Stimulated activated CD4-positive, alpha-beta T cell treated with anti-CD3 and anti-CD28 coated beads, Interleukin-4, amount 100 ng/mL, for 48 hours (primary cell): ENCODE results near the gene CEP126.
"Not testable (repeated sequence)": the region's sequence is repeated elsewhere in the genome, so short reads cannot be mapped to it uniquely, and the experiment has no call there.

Experiments
- DNase-seq, 2 donors: peaks; one replicate each; pipeline ENCODE4 v3.0.0-alpha.2; 2020; ENCODE audit warnings: low read depth in 2 of 2

Gene CEP126

DNA sequence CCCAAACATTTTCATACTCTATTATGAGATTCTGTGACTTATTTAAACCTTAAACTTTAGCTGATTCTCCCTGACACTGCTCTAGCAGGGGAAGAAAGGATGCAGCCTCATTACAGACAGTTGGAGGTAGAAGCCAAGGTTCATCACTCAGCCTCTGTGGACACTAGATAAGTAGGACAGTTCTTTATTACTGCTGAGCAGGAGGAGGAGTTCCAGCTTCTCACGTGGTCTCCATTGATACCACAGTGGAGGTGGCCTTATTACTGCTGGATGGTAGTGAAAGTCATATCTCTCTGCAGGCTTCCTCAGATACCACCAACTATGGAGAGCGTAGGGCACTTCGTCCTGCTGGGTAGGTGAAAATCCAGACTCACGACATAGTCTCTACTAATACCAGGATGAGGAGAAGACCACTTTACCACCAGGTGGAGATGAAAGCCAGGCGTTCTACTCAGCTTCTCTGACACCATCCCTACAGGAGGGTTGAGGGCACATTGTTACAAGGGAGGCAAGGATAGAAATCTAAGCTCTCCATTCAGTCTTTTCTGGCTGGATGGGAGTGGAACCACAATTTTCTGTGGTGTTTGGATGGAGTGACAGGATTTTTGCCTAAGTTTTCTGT is 14.6 kb downstream of the CEP126 start:
- no peak for DNase-seq

GRCh38 chr11:101931692-101932091 is 16.9 kb downstream of the CEP126 start:
- DNase-seq = no peak

- no peak for DNase-seq
Observed at GRCh38 chr11:101940901-101941520, 26.2 kb downstream of the CEP126 start.

DNA sequence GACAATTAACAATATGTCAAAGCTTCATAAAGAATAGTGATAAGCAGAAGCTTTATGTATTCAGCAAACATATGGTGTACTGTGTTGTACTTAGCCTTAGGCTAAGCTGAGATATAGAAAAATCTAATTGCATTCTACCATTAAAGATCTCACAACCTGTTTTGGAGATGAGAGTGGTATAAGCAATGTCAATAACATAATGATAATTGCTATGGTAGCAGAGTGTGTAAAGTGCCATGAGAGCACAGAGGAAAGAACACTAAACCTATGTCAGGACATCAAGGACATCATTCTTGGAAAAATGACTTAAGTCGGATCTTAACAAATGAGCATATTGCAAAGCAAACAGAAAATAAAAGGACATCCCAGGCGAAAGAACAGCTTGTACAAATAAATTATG is 30.1 kb downstream of the CEP126 start:
- no peak for DNase-seq

GRCh38 chr11:101945448-101945847 is 30.6 kb downstream of the CEP126 start:
- no peak for DNase-seq

- DNase-seq = no peak
Observed at GRCh38 chr11:101949680-101950220, 34.9 kb downstream of the CEP126 start.

GRCh38 chr11:101955278-101955677 is 40.5 kb downstream of the CEP126 start:
- no peak for DNase-seq

GRCh38 chr11:101955701-101956100 is 40.9 kb downstream of the CEP126 start:
- DNase-seq = no peak

DNA sequence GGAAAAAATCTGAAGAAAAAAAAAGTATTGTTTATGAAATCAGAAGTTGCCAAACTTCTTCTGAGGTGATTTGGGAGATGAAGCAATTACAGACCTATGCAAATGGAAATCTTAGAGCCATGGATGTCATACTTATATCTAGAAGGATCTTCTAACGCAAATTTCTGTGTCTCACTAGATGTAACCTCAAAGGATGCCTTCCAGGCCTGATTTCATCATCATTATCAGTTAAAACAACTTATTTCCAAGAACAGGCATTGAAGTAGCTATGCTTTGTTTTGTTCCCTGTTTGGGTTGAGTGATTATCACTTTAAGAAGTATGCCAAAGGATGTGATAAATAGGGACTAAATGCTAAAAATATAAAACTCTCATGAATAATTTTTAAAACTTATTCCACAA is 45.4 kb downstream of the CEP126 start:
- DNase-seq = no peak

DNA sequence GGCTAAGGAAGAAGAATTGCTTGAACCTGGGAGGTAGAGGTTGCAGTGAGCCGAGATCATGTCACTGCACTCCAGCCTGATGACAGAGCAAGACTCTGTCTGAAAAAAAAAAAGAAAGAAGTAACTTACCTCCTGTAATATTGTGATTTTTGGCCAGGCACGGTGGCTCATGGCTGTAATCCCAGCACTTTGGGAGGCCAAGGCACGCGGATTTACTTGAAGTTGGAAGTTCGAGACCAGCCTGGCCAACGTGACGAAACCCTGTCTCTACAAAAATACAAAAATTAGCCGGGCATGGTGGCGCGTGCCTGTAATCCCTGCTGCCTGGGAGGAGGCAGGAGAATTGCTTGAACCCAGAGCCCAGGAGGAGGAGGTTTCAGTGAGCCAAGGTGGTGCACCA is 49.4 kb downstream of the CEP126 start:
- DNase-seq = not testable (repeated sequence)

- DNase-seq = no peak
Observed at GRCh38 chr11:101974255-101974654, 59.4 kb downstream of the CEP126 start.

GRCh38 chr11:101974771-101975170 is 60.0 kb downstream of the CEP126 start:
- no peak for DNase-seq

DNA sequence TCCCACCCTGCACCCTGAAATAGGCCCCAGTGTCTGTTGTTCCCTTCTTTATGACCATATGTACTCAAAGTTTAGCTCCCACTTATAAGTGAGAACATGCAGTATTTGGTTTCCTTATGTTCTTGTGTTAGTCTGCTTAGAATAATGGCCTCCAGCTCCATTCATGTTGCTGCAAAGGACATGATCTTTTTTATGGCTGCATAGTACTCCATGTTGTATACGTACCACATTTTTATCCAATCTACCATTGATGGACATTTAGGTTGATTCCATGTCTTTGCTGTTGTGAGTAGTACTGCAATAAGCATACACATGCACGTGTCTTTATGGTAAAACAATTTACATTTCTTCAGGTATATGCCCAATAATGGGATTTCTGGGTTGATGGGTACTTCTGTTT is 60.9 kb downstream of the CEP126 start:
- DNase-seq = no peak

DNA sequence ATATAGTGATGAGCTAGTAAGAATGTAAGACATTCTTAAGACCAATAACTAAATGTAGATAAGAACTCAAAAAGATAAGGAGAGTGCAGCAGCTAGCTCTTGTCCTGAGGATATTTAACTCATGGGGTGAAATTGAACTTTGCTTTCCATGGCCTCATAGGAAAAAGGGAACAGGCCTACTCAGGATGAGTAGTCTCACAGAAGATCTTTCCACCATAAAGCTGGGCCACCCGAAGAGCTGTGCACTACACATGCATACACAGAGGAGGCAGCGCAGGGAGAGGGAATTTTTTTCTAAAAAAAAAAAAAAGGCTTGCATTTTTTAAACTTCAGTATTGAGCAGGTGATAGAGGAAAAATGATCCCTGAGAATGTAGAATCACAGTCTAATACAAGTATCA is 72.6 kb downstream of the CEP126 start:
- no peak for DNase-seq

DNA sequence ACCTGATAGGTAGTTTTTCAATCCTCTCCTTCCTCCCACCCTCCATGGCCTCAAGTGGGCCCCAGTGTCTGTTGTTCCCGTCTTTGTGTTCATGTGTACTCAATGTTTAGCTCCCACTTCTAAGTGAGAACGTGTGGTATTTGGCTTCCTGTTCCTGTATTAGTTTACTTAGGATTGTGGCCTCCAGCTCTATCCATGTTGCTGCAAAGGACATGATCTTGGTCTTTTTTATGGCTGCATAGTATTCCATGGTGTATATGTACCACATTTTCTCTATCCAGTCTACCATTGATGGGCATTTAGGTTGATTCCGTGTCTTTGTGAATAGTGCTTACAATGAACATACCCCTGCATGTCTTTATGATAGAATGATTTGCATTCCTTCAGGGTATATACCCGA is 78.4 kb downstream of the CEP126 start:
- no peak for DNase-seq

DNA sequence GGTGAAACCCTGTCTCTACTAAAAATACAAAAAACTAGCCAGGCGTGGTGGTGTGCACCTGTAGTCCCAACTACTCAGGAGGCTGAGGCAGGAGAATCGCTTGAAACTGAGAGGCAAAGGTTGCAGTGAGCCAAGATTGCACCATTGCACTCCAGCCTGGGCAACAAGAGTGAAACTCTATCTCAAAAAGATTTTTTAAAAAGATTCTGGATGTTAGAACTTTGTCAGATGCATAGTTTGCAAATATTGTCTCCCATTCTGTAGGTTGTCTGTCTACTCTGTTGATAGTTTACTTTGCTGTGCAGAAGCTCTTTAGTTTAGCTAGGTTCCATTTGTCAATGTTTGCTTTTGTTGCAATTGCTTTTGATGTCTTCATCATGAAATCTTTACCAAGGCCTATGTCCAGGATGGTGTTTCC is 79.3 kb downstream of the CEP126 start:
- not testable (repeated sequence) for DNase-seq

GRCh38 chr11:101996111-101996510 is 81.3 kb downstream of the CEP126 start:
- no peak for DNase-seq

DNA sequence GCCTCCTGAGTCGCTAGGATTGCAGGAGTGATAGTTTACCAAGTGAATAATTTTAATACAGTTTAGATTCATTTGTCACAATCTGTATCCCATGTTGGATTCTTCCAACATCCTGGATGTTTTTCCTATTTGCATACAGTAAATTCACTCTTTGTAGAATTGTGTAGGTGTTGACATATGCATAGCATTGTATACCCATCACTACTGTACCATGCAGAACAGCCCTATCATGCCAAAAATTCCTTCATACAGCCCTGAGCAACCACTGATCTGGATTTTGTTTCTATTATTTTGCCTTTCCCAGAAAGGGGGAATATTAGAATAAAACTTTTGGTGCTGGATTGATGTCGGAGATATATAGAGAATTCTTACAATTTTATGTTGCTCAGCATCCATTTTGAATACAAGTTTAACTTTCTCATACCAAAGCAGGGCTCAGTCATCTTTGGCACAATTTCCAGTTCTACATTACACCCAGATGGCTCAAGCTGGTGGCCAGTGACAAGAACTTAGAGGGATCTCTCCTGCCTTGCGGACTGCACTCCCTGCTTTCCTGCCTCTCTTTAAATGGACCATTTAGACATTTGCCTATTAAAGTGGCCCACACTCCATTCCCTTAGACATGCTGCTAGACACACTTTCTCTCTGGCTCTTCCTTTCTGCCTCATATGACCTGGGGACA is 87.0 kb downstream of the CEP126 start:
- no peak for DNase-seq

DNA sequence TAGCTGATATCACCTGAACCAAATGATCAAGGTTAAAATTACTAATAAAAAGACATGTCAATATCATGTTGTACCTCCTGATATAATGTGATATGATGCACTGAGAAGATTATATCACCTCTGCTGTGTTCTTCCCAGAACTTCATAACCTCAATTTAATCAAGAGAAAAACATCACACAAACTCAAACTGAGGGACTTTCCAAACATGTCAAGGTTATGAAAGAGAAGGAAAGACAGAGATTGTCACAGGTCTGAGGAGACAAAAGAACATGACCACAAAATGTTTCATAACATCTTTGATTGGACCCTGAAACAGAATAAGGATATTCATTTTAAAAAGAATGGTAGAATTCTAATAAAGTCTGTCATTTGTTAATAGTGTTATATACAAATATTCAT is 89.4 kb downstream of the CEP126 start:
- no peak for DNase-seq

GRCh38 chr11:102005306-102005705 is 90.5 kb downstream of the CEP126 start:
- DNase-seq = no peak

GRCh38 chr11:102006835-102007566 is 92.2 kb downstream of the CEP126 start:
- DNase-seq = no peak
